GM23338 (cell line): ENCODE data around the gene SYNE1. TPM values are rescaled to one million over a fixed set of nuclear protein-coding genes. Genes with fewer than 3 reads are reported as not detected.

Experiments used
- ATAC-seq: fragments of 200-7000 bp; cut with Tn5 transposase; 3 replicates; pipeline ENCODE4 v1.9.1; 2020
- DNase-seq: peaks from one replicate; pipeline ENCODE4 v3.0.0-alpha.2; 2015; ENCODE audit warnings: low spot score
- H2AFZ ChIP-seq: fragments of 200-600 bp; sonication (generic); 2 replicates; pipeline ENCODE4 v1.8.0; 2016; ENCODE audit warnings: antibody characterized with exemption, mild to moderate bottlenecking, moderate library complexity
- H3F3A ChIP-seq: fragments of 200-600 bp; sonication (generic); replicated peaks from 2 replicates; pipeline ENCODE4 v1.8.0; 2017; ENCODE audit warnings: antibody characterized with exemption, mixed run types, low read depth
- H3K27ac ChIP-seq: fragments of 200-600 bp; sonication (generic); 2 replicates; pipeline ENCODE4 v1.6.1; 2016; ENCODE audit warnings: low read depth
- H3K27me3 ChIP-seq: fragments of 200-600 bp; sonication (generic); 2 replicates; pipeline ENCODE4 v1.8.0; 2016; ENCODE audit warnings: mild to moderate bottlenecking, mixed run types, moderate library complexity; ENCODE audit not compliant: insufficient read depth
- H3K36me3 ChIP-seq: fragments of 200-600 bp; sonication (generic); 2 replicates; pipeline ENCODE4 v1.8.0; 2016; ENCODE audit warnings: mild to moderate bottlenecking; ENCODE audit not compliant: insufficient read depth
- H3K4me1 ChIP-seq: fragments of 200-600 bp; sonication (generic); 2 replicates; pipeline ENCODE4 v1.8.0; 2016; ENCODE audit warnings: mild to moderate bottlenecking, moderate library complexity; ENCODE audit not compliant: insufficient read depth
- H3K4me2 ChIP-seq: fragments of 200-600 bp; sonication (generic); 2 replicates; pipeline ENCODE4 v1.7.1; 2017; ENCODE audit warnings: mixed run types
- H3K4me3 ChIP-seq: fragments of 200-600 bp; sonication (generic); 2 replicates; pipeline ENCODE4 v1.6.1; 2016; ENCODE audit warnings: mixed run types
- H3K79me2 ChIP-seq: fragments of 200-600 bp; sonication (generic); replicated peaks from 2 replicates; pipeline ENCODE4 v1.8.0; 2017; ENCODE audit warnings: mild to moderate bottlenecking; ENCODE audit not compliant: insufficient read depth
- H3K9me2 ChIP-seq: fragments of 200-600 bp; sonication (generic); 2 replicates; pipeline ENCODE4 v1.8.0; 2017; ENCODE audit not compliant: insufficient read depth
- H4K20me1 ChIP-seq: fragments of 200-600 bp; sonication (generic); replicated peaks from 2 replicates; pipeline ENCODE4 v1.8.0; 2017; ENCODE audit warnings: mild to moderate bottlenecking; ENCODE audit not compliant: insufficient read depth
- H3K27ac Mint-ChIP-seq: 2 replicates; pipeline ENCODE4 v1.8.0; 2020; ENCODE audit warnings: inconsistent platforms, mild to moderate bottlenecking, moderate library complexity, mixed read lengths
- H3K27me3 Mint-ChIP-seq: 3 replicates; pipeline ENCODE4 v1.8.0; 2022; ENCODE audit warnings: low read depth, mild to moderate bottlenecking, moderate library complexity, mixed read lengths, inconsistent platforms; ENCODE audit not compliant: insufficient read depth, poor library complexity
- H3K36me3 Mint-ChIP-seq: 3 replicates; pipeline ENCODE4 v1.8.0; 2021; ENCODE audit warnings: low read depth, mild to moderate bottlenecking, inconsistent platforms, moderate library complexity, mixed read lengths
- H3K4me1 Mint-ChIP-seq: 3 replicates; pipeline ENCODE4 v1.8.0; 2020; ENCODE audit warnings: mild to moderate bottlenecking, inconsistent platforms, mixed read lengths
- H3K4me3 Mint-ChIP-seq: 3 replicates; pipeline ENCODE4 v1.8.0; 2021; ENCODE audit warnings: moderate library complexity, mild to moderate bottlenecking, inconsistent platforms, mixed read lengths
- H3K9me3 Mint-ChIP-seq: 3 replicates; pipeline ENCODE4 v1.8.0; 2020; ENCODE audit warnings: moderate library complexity, mild to moderate bottlenecking, inconsistent platforms, mixed read lengths
- CREB1 ChIP-seq: fragments of 250-450 bp; sonication (Bioruptor Pico); IDR thresholded peaks from 2 replicates; pipeline ENCODE4 v1.5.0; 2020; ENCODE audit warnings: low read depth, mild to moderate bottlenecking, moderate library complexity
- EZH2 ChIP-seq: fragments of 200-600 bp; sonication (generic); IDR thresholded peaks from one replicate; pipeline ENCODE4 v1.8.0; 2017; ENCODE audit warnings: antibody characterized with exemption, mild to moderate bottlenecking, low read depth; ENCODE audit not compliant: unreplicated experiment
- EZH2phosphoT487 ChIP-seq: fragments of 200-600 bp; sonication (generic); IDR thresholded peaks from one replicate; pipeline ENCODE4 v1.8.1; 2018; ENCODE audit warnings: antibody characterized with exemption; ENCODE audit not compliant: unreplicated experiment
- JUNB ChIP-seq: IDR thresholded peaks from one replicate; pipeline ENCODE4 v1.6.1; 2016; ENCODE audit warnings: antibody characterized with exemption; ENCODE audit not compliant: unreplicated experiment
- NANOG ChIP-seq: IDR thresholded peaks from 2 replicates; pipeline ENCODE4 v1.6.1; 2016; ENCODE audit warnings: antibody characterized with exemption, borderline replicate concordance
- POLR2AphosphoS5 ChIP-seq: IDR thresholded peaks from 2 replicates; pipeline ENCODE4 v1.6.1; 2016; ENCODE audit warnings: antibody characterized with exemption, low read depth
- STAT1 ChIP-seq: IDR thresholded peaks from one replicate; pipeline ENCODE4 v1.6.1; 2016; ENCODE audit warnings: antibody characterized with exemption; ENCODE audit not compliant: unreplicated experiment
- ZNF114 ChIP-seq: fragments of 250-450 bp; sonication (Bioruptor Pico); IDR thresholded peaks from 2 replicates; pipeline ENCODE4 v1.5.0; 2020; ENCODE audit warnings: mild to moderate bottlenecking, moderate library complexity
- ZNF331 ChIP-seq: fragments of 250-450 bp; sonication (Bioruptor Pico); IDR thresholded peaks from 2 replicates; pipeline ENCODE4 v1.5.0; 2020; ENCODE audit warnings: low read depth, mild to moderate bottlenecking, moderate library complexity
- polyA plus RNA-seq: library from polyadenylated mRNA; unstranded; fragments of >200 nt; fragmentation: Nextera tagmentation; extraction: Ambion mirVana; gene quantifications from 2 replicates; pipeline ENCODE4 v1.2.1, GENCODE V29; 2016
- total RNA-seq: library from RNA; depleted of rRNA; stranded (reverse); fragments of >200 nt; shearing (Covaris generic); gene quantifications from 2 replicates; pipeline ENCODE4 v1.2.3, GENCODE V29; 2014
- TF ChIP-seq, protein P1 (sequence below): IDR thresholded peaks from one replicate; pipeline ENCODE4 v1.6.1; 2018; ENCODE audit warnings: antibody characterized with exemption; ENCODE audit not compliant: unreplicated experiment
- TF ChIP-seq, protein P2 (sequence below): fragments of 250-450 bp; sonication (Bioruptor Pico); IDR thresholded peaks from 2 replicates; pipeline ENCODE4 v1.5.0; 2020; ENCODE audit warnings: mild to moderate bottlenecking, moderate library complexity
- TF ChIP-seq, protein P3 (sequence below), 2 experiments: fragments of 200-600 bp in 1 of 2; sonication (generic) in 1 of 2; conservative IDR thresholded peaks; 2 replicates each; pipeline versions ENCODE4 v1.5.1 to v1.6.1; 2016 to 2017; ENCODE audit warnings: antibody characterized with exemption in 2 of 2, low read depth in 2 of 2, mild to moderate bottlenecking in 2 of 2, moderate library complexity in 1 of 2
- TF ChIP-seq, protein P4 (sequence below): IDR thresholded peaks from 2 replicates; pipeline ENCODE4 v1.6.1; 2016; ENCODE audit warnings: antibody characterized with exemption

Gene SYNE1
- total and polyA plus RNA-seq, 2 experiments from 2014 or later, result 3.9 to 13.6 TPM

DNA sequence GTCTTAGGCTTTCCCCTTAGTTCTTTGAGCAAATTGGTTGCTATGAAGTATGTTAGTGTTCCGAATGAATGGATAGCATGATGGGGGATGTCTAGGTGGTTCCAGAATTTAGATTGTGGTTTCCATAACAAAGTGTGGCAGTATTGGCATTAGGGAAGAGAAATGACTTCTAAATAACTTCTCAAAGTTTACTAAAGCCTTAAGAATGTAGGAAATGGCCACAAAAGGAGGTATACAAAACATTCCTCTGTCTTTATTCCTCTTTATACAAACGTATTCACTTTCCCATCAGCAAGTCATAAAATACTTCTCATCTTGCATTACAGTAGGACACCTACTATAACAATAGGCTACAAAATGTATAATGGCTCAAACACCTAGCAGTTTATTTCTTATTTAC is 550.1 kb downstream of the SYNE1 start:
- Mint-ChIP-seq H3K27ac (no peak overlapping the region), H3K27me3 (peaks cover 4% of the 10 kb centered on the region), H3K4me3 (no peak overlapping the region), H3K36me3 (no peaks in the 10 kb centered on the region), H3K4me1 (no peaks in the 10 kb centered on the region), H3K9me3 (peaks cover 17% of the 10 kb centered on the region; the same call in 2 of the 3 replicates)
- TF ChIP-seq, protein P1, sequence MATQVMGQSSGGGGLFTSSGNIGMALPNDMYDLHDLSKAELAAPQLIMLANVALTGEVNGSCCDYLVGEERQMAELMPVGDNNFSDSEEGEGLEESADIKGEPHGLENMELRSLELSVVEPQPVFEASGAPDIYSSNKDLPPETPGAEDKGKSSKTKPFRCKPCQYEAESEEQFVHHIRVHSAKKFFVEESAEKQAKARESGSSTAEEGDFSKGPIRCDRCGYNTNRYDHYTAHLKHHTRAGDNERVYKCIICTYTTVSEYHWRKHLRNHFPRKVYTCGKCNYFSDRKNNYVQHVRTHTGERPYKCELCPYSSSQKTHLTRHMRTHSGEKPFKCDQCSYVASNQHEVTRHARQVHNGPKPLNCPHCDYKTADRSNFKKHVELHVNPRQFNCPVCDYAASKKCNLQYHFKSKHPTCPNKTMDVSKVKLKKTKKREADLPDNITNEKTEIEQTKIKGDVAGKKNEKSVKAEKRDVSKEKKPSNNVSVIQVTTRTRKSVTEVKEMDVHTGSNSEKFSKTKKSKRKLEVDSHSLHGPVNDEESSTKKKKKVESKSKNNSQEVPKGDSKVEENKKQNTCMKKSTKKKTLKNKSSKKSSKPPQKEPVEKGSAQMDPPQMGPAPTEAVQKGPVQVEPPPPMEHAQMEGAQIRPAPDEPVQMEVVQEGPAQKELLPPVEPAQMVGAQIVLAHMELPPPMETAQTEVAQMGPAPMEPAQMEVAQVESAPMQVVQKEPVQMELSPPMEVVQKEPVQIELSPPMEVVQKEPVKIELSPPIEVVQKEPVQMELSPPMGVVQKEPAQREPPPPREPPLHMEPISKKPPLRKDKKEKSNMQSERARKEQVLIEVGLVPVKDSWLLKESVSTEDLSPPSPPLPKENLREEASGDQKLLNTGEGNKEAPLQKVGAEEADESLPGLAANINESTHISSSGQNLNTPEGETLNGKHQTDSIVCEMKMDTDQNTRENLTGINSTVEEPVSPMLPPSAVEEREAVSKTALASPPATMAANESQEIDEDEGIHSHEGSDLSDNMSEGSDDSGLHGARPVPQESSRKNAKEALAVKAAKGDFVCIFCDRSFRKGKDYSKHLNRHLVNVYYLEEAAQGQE, result no peak
- TF ChIP-seq, protein P2, sequence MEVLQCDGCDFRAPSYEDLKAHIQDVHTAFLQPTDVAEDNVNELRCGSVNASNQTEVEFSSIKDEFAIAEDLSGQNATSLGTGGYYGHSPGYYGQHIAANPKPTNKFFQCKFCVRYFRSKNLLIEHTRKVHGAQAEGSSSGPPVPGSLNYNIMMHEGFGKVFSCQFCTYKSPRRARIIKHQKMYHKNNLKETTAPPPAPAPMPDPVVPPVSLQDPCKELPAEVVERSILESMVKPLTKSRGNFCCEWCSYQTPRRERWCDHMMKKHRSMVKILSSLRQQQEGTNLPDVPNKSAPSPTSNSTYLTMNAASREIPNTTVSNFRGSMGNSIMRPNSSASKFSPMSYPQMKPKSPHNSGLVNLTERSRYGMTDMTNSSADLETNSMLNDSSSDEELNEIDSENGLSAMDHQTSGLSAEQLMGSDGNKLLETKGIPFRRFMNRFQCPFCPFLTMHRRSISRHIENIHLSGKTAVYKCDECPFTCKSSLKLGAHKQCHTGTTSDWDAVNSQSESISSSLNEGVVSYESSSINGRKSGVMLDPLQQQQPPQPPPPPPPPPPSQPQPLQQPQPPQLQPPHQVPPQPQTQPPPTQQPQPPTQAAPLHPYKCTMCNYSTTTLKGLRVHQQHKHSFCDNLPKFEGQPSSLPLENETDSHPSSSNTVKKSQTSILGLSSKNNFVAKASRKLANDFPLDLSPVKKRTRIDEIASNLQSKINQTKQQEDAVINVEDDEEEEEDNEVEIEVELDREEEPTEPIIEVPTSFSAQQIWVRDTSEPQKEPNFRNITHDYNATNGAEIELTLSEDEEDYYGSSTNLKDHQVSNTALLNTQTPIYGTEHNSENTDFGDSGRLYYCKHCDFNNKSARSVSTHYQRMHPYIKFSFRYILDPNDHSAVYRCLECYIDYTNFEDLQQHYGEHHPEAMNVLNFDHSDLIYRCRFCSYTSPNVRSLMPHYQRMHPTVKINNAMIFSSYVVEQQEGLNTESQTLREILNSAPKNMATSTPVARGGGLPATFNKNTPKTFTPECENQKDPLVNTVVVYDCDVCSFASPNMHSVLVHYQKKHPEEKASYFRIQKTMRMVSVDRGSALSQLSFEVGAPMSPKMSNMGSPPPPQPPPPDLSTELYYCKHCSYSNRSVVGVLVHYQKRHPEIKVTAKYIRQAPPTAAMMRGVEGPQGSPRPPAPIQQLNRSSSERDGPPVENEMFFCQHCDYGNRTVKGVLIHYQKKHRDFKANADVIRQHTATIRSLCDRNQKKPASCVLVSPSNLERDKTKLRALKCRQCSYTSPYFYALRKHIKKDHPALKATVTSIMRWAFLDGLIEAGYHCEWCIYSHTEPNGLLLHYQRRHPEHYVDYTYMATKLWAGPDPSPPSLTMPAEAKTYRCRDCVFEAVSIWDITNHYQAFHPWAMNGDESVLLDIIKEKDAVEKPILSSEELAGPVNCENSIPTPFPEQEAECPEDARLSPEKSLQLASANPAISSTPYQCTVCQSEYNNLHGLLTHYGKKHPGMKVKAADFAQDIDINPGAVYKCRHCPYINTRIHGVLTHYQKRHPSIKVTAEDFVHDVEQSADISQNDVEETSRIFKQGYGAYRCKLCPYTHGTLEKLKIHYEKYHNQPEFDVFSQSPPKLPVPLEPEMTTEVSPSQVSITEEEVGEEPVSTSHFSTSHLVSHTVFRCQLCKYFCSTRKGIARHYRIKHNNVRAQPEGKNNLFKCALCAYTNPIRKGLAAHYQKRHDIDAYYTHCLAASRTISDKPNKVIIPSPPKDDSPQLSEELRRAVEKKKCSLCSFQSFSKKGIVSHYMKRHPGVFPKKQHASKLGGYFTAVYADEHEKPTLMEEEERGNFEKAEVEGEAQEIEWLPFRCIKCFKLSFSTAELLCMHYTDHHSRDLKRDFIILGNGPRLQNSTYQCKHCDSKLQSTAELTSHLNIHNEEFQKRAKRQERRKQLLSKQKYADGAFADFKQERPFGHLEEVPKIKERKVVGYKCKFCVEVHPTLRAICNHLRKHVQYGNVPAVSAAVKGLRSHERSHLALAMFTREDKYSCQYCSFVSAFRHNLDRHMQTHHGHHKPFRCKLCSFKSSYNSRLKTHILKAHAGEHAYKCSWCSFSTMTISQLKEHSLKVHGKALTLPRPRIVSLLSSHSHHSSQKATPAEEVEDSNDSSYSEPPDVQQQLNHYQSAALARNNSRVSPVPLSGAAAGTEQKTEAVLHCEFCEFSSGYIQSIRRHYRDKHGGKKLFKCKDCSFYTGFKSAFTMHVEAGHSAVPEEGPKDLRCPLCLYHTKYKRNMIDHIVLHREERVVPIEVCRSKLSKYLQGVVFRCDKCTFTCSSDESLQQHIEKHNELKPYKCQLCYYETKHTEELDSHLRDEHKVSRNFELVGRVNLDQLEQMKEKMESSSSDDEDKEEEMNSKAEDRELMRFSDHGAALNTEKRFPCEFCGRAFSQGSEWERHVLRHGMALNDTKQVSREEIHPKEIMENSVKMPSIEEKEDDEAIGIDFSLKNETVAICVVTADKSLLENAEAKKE (CRISPR knock-in tag), result no peak
- TF ChIP-seq ZNF114 (CRISPR knock-in tag) (no peak), CREB1 (CRISPR knock-in tag) (no peak), EZH2 (no peak), STAT1 (no peak), EZH2phosphoT487 (no peak), JUNB (no peak), NANOG (no peak), POLR2AphosphoS5 (no peak), ZNF331 (no peak)
- TF ChIP-seq, protein P3, sequence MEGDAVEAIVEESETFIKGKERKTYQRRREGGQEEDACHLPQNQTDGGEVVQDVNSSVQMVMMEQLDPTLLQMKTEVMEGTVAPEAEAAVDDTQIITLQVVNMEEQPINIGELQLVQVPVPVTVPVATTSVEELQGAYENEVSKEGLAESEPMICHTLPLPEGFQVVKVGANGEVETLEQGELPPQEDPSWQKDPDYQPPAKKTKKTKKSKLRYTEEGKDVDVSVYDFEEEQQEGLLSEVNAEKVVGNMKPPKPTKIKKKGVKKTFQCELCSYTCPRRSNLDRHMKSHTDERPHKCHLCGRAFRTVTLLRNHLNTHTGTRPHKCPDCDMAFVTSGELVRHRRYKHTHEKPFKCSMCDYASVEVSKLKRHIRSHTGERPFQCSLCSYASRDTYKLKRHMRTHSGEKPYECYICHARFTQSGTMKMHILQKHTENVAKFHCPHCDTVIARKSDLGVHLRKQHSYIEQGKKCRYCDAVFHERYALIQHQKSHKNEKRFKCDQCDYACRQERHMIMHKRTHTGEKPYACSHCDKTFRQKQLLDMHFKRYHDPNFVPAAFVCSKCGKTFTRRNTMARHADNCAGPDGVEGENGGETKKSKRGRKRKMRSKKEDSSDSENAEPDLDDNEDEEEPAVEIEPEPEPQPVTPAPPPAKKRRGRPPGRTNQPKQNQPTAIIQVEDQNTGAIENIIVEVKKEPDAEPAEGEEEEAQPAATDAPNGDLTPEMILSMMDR (conservative IDR thresholded peaks at IDR 0.05; ENCODE audit: low read depth in 2 of 2), result no peak
- TF ChIP-seq, protein P4, sequence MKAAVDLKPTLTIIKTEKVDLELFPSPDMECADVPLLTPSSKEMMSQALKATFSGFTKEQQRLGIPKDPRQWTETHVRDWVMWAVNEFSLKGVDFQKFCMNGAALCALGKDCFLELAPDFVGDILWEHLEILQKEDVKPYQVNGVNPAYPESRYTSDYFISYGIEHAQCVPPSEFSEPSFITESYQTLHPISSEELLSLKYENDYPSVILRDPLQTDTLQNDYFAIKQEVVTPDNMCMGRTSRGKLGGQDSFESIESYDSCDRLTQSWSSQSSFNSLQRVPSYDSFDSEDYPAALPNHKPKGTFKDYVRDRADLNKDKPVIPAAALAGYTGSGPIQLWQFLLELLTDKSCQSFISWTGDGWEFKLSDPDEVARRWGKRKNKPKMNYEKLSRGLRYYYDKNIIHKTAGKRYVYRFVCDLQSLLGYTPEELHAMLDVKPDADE, result no peak
- no peaks in the 10 kb centered on the region for H3K36me3 ChIP-seq
- no peak for DNase-seq
- no peak overlapping the region for H3K4me2 ChIP-seq
- H3K79me2 ChIP-seq, result no peaks in the 10 kb centered on the region
- H3K4me1 ChIP-seq, result no peaks in the 10 kb centered on the region
- no peak overlapping the region for H3K27ac ChIP-seq
- H3F3A ChIP-seq, result no peaks in the 10 kb centered on the region
- H2AFZ ChIP-seq, result no peak overlapping the region
- H3K27me3 ChIP-seq, result no peaks in the 10 kb centered on the region
- H3K4me3 ChIP-seq, result no peak overlapping the region
- no peaks in the 10 kb centered on the region for H4K20me1 ChIP-seq
- H3K9me2 ChIP-seq, result peaks cover 25% of the 10 kb centered on the region; the same call in 1 of the 2 replicates
- ATAC-seq, result no peak
